H1 (cell line): ENCODE data around the gene RAMACL. TPM values are rescaled to one million over a fixed set of nuclear protein-coding genes. Genes with fewer than 3 reads are reported as not detected.

Experiments
- CTCF ChIA-PET: fragments of 300-600 bp; sonication (Branson Sonifier 250); formaldehyde crosslinking; loops from one replicate; lab custom pipeline; 2021; ENCODE audit not compliant: partially characterized antibody; lab: Charles Lee
- POLR2A ChIA-PET: fragments of 300-600 bp; sonication (Branson Sonifier 250); formaldehyde crosslinking; loops from one replicate; lab custom pipeline; 2021; ENCODE audit warnings: inconsistent platforms; ENCODE audit not compliant: partially characterized antibody; lab: Charles Lee
- DNase-seq, 2 experiments: peaks; one replicate each; pipeline versions ENCODE4 v3.0.0 to v3.0.0-alpha.2; 2010 to 2022; ENCODE audit warnings: low spot score in 2 of 2, low read depth in 1 of 2, mixed read lengths in 1 of 2
- FAIRE-seq: peaks from 2 replicates; lab custom pipeline; 2011; peaks lifted over from hg19 to GRCh38; lab: Jason Lieb, UNC
- H2AFZ ChIP-seq: 2 replicates; pipeline ENCODE4 v1.8.1; 2012; ENCODE audit warnings: low read length, inconsistent platforms
- H2AK5ac ChIP-seq: 2 replicates; pipeline ENCODE4 v1.6.1; 2013; ENCODE audit warnings: low read depth, low read length
- H2BK120ac ChIP-seq: replicated peaks from 2 replicates; pipeline ENCODE3; 2013; ENCODE audit warnings: low read depth, low read length, inconsistent platforms
- H2BK12ac ChIP-seq: 2 replicates; pipeline ENCODE4 v1.6.1; 2013; ENCODE audit warnings: low read depth, low read length
- H2BK15ac ChIP-seq: 2 replicates; pipeline ENCODE4 v1.6.1; 2013; ENCODE audit warnings: low read length
- H2BK20ac ChIP-seq: 2 replicates; pipeline ENCODE4 v1.6.1; 2013; ENCODE audit warnings: low read length
- H2BK5ac ChIP-seq: 2 replicates; pipeline ENCODE4 v1.6.1; 2013; ENCODE audit warnings: low read depth, low read length
- H3K14ac ChIP-seq: 2 replicates; pipeline ENCODE4 v1.6.1; 2013; ENCODE audit warnings: inconsistent platforms; ENCODE audit not compliant: insufficient read length
- H3K18ac ChIP-seq: 2 replicates; pipeline ENCODE4 v1.6.1; 2013; ENCODE audit warnings: low read length; ENCODE audit errors: extremely low read depth
- H3K23ac ChIP-seq: 2 replicates; pipeline ENCODE4 v1.6.1; 2013; ENCODE audit warnings: inconsistent platforms; ENCODE audit not compliant: insufficient read length
- H3K23me2 ChIP-seq: 2 replicates; pipeline ENCODE4 v1.6.1; 2013; ENCODE audit warnings: low read depth, low read length
- H3K27ac ChIP-seq: 2 replicates; pipeline ENCODE4 v1.6.1; 2011; ENCODE audit warnings: low read depth, low read length, inconsistent platforms
- H3K27me3 ChIP-seq, 4 experiments: replicated peaks in 1 of 4; 1 replicate in 1 of 4; 2 replicates in 3 of 4; pipeline versions ENCODE4 v1.6.1 to v1.8.1; 2011 to 2013; ENCODE audit warnings: low read length in 3 of 4, mild to moderate bottlenecking in 3 of 4, inconsistent platforms in 2 of 4, mixed read lengths in 2 of 4, moderate library complexity in 1 of 4; ENCODE audit not compliant: control insufficient read depth in 3 of 4, insufficient read depth in 3 of 4; ENCODE audit errors: extremely low read depth in 1 of 4
- H3K36me3 ChIP-seq, 4 experiments: 2 replicates each; pipeline versions ENCODE4 v1.6.1 to v1.8.1; 2011 to 2013; ENCODE audit warnings: mild to moderate bottlenecking in 4 of 4, low read length in 3 of 4, moderate library complexity in 2 of 4, control low read depth in 1 of 4, inconsistent platforms in 1 of 4; ENCODE audit not compliant: insufficient read depth in 4 of 4, control insufficient read depth in 2 of 4
- H3K4ac ChIP-seq: replicated peaks from 2 replicates; pipeline ENCODE3; 2013; ENCODE audit warnings: low read length, low read depth, mixed read lengths, inconsistent platforms; ENCODE audit not compliant: insufficient read length
- H3K4me1 ChIP-seq, 4 experiments: replicated peaks in 1 of 4; 1 replicate in 1 of 4; 2 replicates in 3 of 4; pipeline versions ENCODE4 v1.6.1 to v1.8.1; 2011 to 2013; ENCODE audit warnings: low read length in 3 of 4, inconsistent platforms in 2 of 4, mixed read lengths in 1 of 4; ENCODE audit not compliant: insufficient read depth in 4 of 4, control insufficient read depth in 3 of 4
- H3K4me2 ChIP-seq, 2 experiments: 2 replicates each; pipeline versions ENCODE4 v1.6.1 to v1.8.1; 2011 to 2013; ENCODE audit warnings: low read depth in 2 of 2, low read length in 2 of 2, control low read depth in 1 of 2, inconsistent platforms in 1 of 2, mild to moderate bottlenecking in 1 of 2; ENCODE audit not compliant: insufficient read depth in 1 of 2
- H3K4me3 ChIP-seq, 4 experiments: fragments of 200-600, 300-600 bp in 1 of 4; sonication (generic), shearing (Covaris generic), sonication (Bioruptor Twin) in 1 of 4; 2 replicates each; pipeline versions ENCODE4 v1.5.1 to v1.8.1; 2011 to 2016; ENCODE audit warnings: low read length in 4 of 4, low read depth in 3 of 4, control low read depth in 2 of 4, inconsistent platforms in 2 of 4, mild to moderate bottlenecking in 2 of 4, mixed read lengths in 1 of 4, moderate library complexity in 1 of 4; ENCODE audit not compliant: insufficient read depth in 2 of 4; ENCODE audit errors: extremely low read depth in 1 of 4
- H3K56ac ChIP-seq: replicated peaks from 2 replicates; pipeline ENCODE3; 2013; ENCODE audit warnings: low read depth, mild to moderate bottlenecking, mixed read lengths, low read length, inconsistent platforms; ENCODE audit not compliant: insufficient read length
- H3K79me1 ChIP-seq: 2 replicates; pipeline ENCODE4 v1.6.1; 2013; ENCODE audit warnings: low read depth, low read length, control low read depth
- H3K79me2 ChIP-seq, 2 experiments: 2 replicates each; pipeline versions ENCODE4 v1.6.1 to v1.8.1; 2012 to 2013; ENCODE audit warnings: low read length in 2 of 2, mild to moderate bottlenecking in 2 of 2, inconsistent platforms in 1 of 2; ENCODE audit not compliant: insufficient read depth in 2 of 2, control insufficient read depth in 1 of 2
- H3K9ac ChIP-seq, 4 experiments: replicated peaks in 1 of 4; 1 replicate in 1 of 4; 2 replicates in 3 of 4; pipeline versions ENCODE4 v1.6.1 to v1.8.1; 2011 to 2013; ENCODE audit warnings: low read depth in 3 of 4, low read length in 3 of 4, control low read depth in 2 of 4, mild to moderate bottlenecking in 2 of 4, moderate library complexity in 2 of 4, inconsistent platforms in 1 of 4; ENCODE audit errors: extremely low read depth in 1 of 4
- H3K9me3 ChIP-seq, 2 experiments: 2 replicates each; pipeline versions ENCODE4 v1.6.1 to v1.8.1; 2012 to 2013; ENCODE audit warnings: mild to moderate bottlenecking in 2 of 2, moderate library complexity in 2 of 2, control low read depth in 1 of 2, inconsistent platforms in 1 of 2, low read depth in 1 of 2, low read length in 1 of 2, mixed read lengths in 1 of 2; ENCODE audit not compliant: insufficient read depth in 2 of 2
- H4K20me1 ChIP-seq, 2 experiments: replicated peaks in 1 of 2; 2 replicates each; pipeline versions ENCODE3 to v1.8.1; 2011 to 2013; ENCODE audit warnings: inconsistent platforms in 2 of 2, low read length in 2 of 2, mild to moderate bottlenecking in 1 of 2; ENCODE audit not compliant: insufficient read depth in 2 of 2, control insufficient read depth in 1 of 2
- H4K5ac ChIP-seq: 2 replicates; pipeline ENCODE4 v1.6.1; 2013; ENCODE audit warnings: low read length, low read depth, mixed read lengths, inconsistent platforms; ENCODE audit not compliant: insufficient read length
- H4K8ac ChIP-seq: 2 replicates; pipeline ENCODE4 v1.8.0; 2013; ENCODE audit warnings: mild to moderate bottlenecking, moderate library complexity, low read length, inconsistent platforms; ENCODE audit not compliant: insufficient read depth; ENCODE audit errors: extremely low read depth
- H4K91ac ChIP-seq: replicated peaks from 2 replicates; pipeline ENCODE3; 2013; ENCODE audit warnings: low read length, mixed read lengths, inconsistent platforms; ENCODE audit not compliant: insufficient read length
- EGR1 ChIP-seq: IDR thresholded peaks from 2 replicates; pipeline ENCODE4 v1.6.1; 2011; ENCODE audit warnings: low read depth, low read length, borderline replicate concordance
- EP300 ChIP-seq, 2 experiments: IDR thresholded peaks; 1 replicate in 1 of 2; 2 replicates in 1 of 2; pipeline ENCODE4 v1.6.1; 2011 to 2012; ENCODE audit warnings: low read depth in 2 of 2, low read length in 2 of 2, mild to moderate bottlenecking in 2 of 2, borderline replicate concordance in 1 of 2, inconsistent platforms in 1 of 2, moderate library complexity in 1 of 2
- SP1 ChIP-seq: IDR thresholded peaks from 2 replicates; pipeline ENCODE4 v1.6.1; 2011; ENCODE audit warnings: low read depth, low read length
- YY1 ChIP-seq: IDR thresholded peaks from 2 replicates; pipeline ENCODE4 v1.6.1; 2011; ENCODE audit warnings: low read depth, mild to moderate bottlenecking, low read length
- polyA plus RNA-seq, 7 experiments: library from polyadenylated mRNA; depleted of rRNA in 3 of 7; stranded (reverse) in 5 of 7; unstranded in 2 of 7; fragments of >200 nt in 5 of 7; fragments of 200-250 nt in 2 of 7; gene quantifications; 1 replicate in 5 of 7; 2 replicates in 1 of 7; 4 replicates in 1 of 7; pipeline versions ENCODE4 v1.2.1 to v1.2.3, GENCODE V29; 2011 to 2013; ENCODE audit warnings: missing spikeins in 2 of 7, mixed read lengths in 2 of 7
- total RNA-seq: library from RNA; stranded (reverse); fragmentation: NEBNext Ultra II Directional; extraction: Animal tissue kit (Norgen Biotek cat#: 25700); gene quantifications from 2 replicates; pipeline ENCODE4 v1.2.1, GENCODE V29; 2021

The RAMACL gene
- total and polyA plus RNA-seq, 2 of the 8 experiments (the other 6 are each of a cell fraction or from before 2014, with no cell fraction given): 0.23 to 0.97 TPM

DNA sequence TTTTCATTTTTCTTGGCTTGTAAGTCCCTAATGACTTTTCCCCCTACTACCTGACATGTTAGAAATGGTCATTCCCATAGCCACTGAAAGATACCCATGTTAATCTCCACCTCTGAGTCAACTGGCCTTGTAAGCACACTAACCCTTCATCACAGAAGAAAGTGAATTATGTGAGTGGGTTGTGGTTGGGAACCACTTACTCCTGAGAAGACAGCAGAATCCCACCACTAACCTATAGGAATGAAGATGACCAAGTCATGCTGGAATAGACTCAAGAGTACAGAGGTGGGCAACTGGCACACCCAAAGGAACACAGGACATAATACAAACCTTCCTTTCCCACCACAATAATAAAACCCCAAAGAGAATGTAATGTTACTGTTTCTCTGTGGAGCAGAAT is 30.1 kb downstream of the RAMACL start:
- H2AK5ac ChIP-seq: no peak overlapping the region
- DNase-seq: no peak
- H2BK12ac ChIP-seq: no peak overlapping the region
- H2BK120ac ChIP-seq: no peak overlapping the region
- no peak overlapping the region for H2BK5ac ChIP-seq
- no peak overlapping the region for H3K14ac ChIP-seq
- H3K9ac ChIP-seq: no peak overlapping the region
- H2AFZ ChIP-seq: no peak overlapping the region
- CTCF ChIA-PET: interaction anchor here (1.1 to 2.6 kb wide), 3 partner anchors 10 to 82 kb away, joined by 3 to 14 read pairs (median 4); no protein-coding TSS in a partner anchor
- no peak for FAIRE-seq
- H2BK15ac ChIP-seq: no peak overlapping the region
- H3K23ac ChIP-seq: no peak overlapping the region
- H3K79me2 ChIP-seq: peaks cover 3 to 47% of the 10 kb centered on the region in 2 experiments; a peak in 3 of 4 replicates
- H4K5ac ChIP-seq: no peak overlapping the region
- H4K20me1 ChIP-seq: peaks cover 4 to 11% of the 10 kb centered on the region in 2 experiments
- no peak overlapping the region for H4K8ac ChIP-seq
- no peak overlapping the region for H3K18ac ChIP-seq
- peaks cover 5% of the 10 kb centered on the region for H3K79me1 ChIP-seq
- H3K4me3 ChIP-seq: no peak overlapping the region
- no peaks in the 10 kb centered on the region for H3K36me3 ChIP-seq
- no peak overlapping the region for H3K4ac ChIP-seq
- POLR2A ChIA-PET: no interaction called here
- TF ChIP-seq YY1 (no peak), EGR1 (no peak), SP1 (no peak), EP300 (IDR thresholded peaks at IDR 0.05; ENCODE audit: borderline replicate concordance in 1 of 2, low read depth in 2 of 2, low read length in 2 of 2) (no peak)
- TF ChIP-seq, all 59 proteins: peak for 0
- H3K4me1 ChIP-seq: peaks cover 2 to 12% (median 12%) of the 10 kb centered on the region in 4 experiments
- H3K27ac ChIP-seq: no peak overlapping the region
- H3K56ac ChIP-seq: no peak overlapping the region
- H3K27me3 ChIP-seq: no peaks in the 10 kb centered on the region
- no peak overlapping the region for H4K91ac ChIP-seq
- no peak overlapping the region for H3K4me2 ChIP-seq
- H3K23me2 ChIP-seq: no peaks in the 10 kb centered on the region
- no peaks in the 10 kb centered on the region for H3K9me3 ChIP-seq
- no peak overlapping the region for H2BK20ac ChIP-seq
